ENCODE results near the gene OR4B1. TPM values are rescaled to one million over a fixed set of nuclear protein-coding genes. Genes with fewer than 3 reads are reported as not detected.

Gene OR4B1
- total RNA-seq, 1 donor from 2014 or later = not detected

Other genes with a start within 250 kb of the OR4B1 start
- 18.6 and 21.6 TPM in 2 replicates for gene PTPRJ, start 236.3 kb upstream of the OR4B1 start, total RNA-seq (ENCODE audit: low replicate concordance)
- gene OR4X2, start 28.3 kb downstream of the OR4B1 start, total RNA-seq (ENCODE audit: low replicate concordance) = not detected in 2 replicates
- gene OR4X1, start 47.1 kb downstream of the OR4B1 start, total RNA-seq (ENCODE audit: low replicate concordance) = not detected in 2 replicates
- not detected in 2 replicates for gene OR4S1, start 89.4 kb downstream of the OR4B1 start, total RNA-seq (ENCODE audit: low replicate concordance)
- not detected in 2 replicates for gene OR4C3, start 108.1 kb downstream of the OR4B1 start, total RNA-seq (ENCODE audit: low replicate concordance)
- not detected in 2 replicates for gene OR4C5, start 149.7 kb downstream of the OR4B1 start, total RNA-seq (ENCODE audit: low replicate concordance)

Measured in type B pancreatic cell (in vitro differentiated cells).